GM06990 (cell line): ENCODE data around the gene LRRC8E.
"Not testable (repeated sequence)": the region's sequence is repeated elsewhere in the genome, so short reads cannot be mapped to it uniquely, and the experiment has no call there.

Experiments
- DNase-seq: peaks from one replicate; pipeline ENCODE4 v3.0.0-alpha.2; 2011; ENCODE audit not compliant: insufficient read length; ENCODE audit errors: extremely low read depth
- H3K27me3 ChIP-seq: replicated peaks from 2 replicates; pipeline ENCODE4 v1.6.0; 2011; ENCODE audit warnings: low read length; ENCODE audit not compliant: control insufficient read depth, insufficient read depth
- H3K36me3 ChIP-seq: 2 replicates; pipeline ENCODE4 v1.5.1; 2011; ENCODE audit warnings: low read length; ENCODE audit not compliant: control insufficient read depth, insufficient read depth
- H3K4me3 ChIP-seq: replicated peaks from 2 replicates; pipeline ENCODE4 v1.5.1; 2011; ENCODE audit warnings: low read depth, mild to moderate bottlenecking, control low read depth, low read length
- CTCF ChIP-seq: IDR thresholded peaks from 2 replicates; pipeline ENCODE4 v1.5.1; 2011; ENCODE audit warnings: low read length, control low read depth, mild to moderate bottlenecking, inconsistent platforms; ENCODE audit not compliant: insufficient read depth, poor library complexity, severe bottlenecking

The LRRC8E gene

GRCh38 chr19:7928741-7929701, 40.7 kb downstream of the LRRC8E start:
- Histone ChIP-seq H3K4me3 (no peak overlapping the region), H3K36me3 (peaks cover 14% of the 10 kb centered on the region), H3K27me3 (no peaks in the 10 kb centered on the region)
- peak; percentile 62 for TF ChIP-seq CTCF
- DNase-seq: peak; percentile 74

- not testable (repeated sequence) for DNase-seq, H3K4me3 ChIP-seq, H3K27me3 ChIP-seq
- H3K36me3 ChIP-seq: peaks cover 19% of the 10 kb centered on the region
Observed at GRCh38 chr19:7930030-7930429, 41.7 kb downstream of the LRRC8E start.

GRCh38 chr19:7930765-7931164, 42.5 kb downstream of the LRRC8E start:
- DNase-seq: no peak
- Histone ChIP-seq H3K4me3 (no peak overlapping the region), H3K36me3 (peaks cover 23% of the 10 kb centered on the region), H3K27me3 (no peaks in the 10 kb centered on the region)
- no peak for TF ChIP-seq CTCF

- H3K4me3 ChIP-seq: no peak overlapping the region
- peaks cover 23% of the 10 kb centered on the region for H3K36me3 ChIP-seq
- no peak for TF ChIP-seq CTCF
- DNase-seq: peak; percentile 14
- no peaks in the 10 kb centered on the region for H3K27me3 ChIP-seq
Observed at GRCh38 chr19:7931221-7932061, 43.1 kb downstream of the LRRC8E start.

GRCh38 chr19:7932276-7932929, 44.1 kb downstream of the LRRC8E start:
- TF ChIP-seq CTCF: no peak
- Histone ChIP-seq H3K36me3 (peaks cover 23% of the 10 kb centered on the region), H3K4me3 (no peak overlapping the region), H3K27me3 (no peaks in the 10 kb centered on the region)
- no peak for DNase-seq
